Raji (cell line): ENCODE results near the gene PFKFB3.

Experiments used
- POLR2A ChIP-seq: IDR thresholded peaks from 2 replicates; pipeline ENCODE4 v1.6.1; 2011; ENCODE audit warnings: low read depth, low read length, control low read depth; ENCODE audit not compliant: insufficient read depth

Gene PFKFB3

DNA sequence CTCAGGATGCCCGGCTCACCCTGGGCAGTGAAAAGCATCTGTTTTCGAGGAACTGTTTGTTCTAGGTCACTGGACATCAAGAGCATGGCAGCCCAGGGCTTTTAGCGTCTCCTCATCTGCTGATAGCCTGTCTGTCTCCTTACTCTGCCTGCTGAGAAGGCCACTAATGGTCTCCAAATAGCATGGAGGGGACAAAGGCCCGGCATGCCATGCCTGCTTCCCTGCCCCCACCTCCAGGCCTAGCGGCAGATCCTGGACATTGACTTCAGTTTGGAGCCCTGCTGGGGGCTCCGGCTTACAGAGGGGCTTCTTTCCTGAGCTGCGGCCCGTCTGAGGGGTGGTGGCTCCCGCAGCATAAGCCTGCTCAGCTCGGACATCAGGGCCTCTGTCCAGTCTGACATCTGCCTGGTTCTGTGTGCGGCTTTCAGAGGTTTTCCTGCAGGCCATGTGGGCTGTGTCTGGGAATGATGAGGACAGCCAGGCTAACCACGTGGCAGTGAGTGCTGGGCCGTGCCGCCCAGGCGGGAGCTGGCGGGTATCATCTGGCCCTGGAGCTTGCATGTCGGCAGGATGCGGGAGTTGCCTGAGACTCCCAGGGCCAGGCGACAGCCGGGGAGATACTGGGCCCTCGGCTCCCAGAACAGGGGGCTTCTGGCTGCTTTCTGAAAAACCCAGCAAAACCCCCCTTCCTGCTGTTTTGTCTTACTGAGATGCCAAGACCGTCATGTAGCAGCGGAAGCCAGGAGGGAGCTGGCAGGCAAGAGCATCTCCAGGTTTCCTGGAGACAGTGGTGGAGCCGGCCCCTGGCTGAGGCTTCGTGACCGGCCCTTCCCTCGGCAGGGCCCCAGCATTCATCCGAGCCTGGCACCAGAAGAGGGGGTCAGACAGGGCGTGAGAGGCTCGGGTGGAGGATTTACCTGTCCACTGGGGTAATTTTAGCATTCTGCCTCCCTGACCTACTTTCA is 9.2 kb downstream of the PFKFB3 start:
- no peak for TF ChIP-seq POLR2A

DNA sequence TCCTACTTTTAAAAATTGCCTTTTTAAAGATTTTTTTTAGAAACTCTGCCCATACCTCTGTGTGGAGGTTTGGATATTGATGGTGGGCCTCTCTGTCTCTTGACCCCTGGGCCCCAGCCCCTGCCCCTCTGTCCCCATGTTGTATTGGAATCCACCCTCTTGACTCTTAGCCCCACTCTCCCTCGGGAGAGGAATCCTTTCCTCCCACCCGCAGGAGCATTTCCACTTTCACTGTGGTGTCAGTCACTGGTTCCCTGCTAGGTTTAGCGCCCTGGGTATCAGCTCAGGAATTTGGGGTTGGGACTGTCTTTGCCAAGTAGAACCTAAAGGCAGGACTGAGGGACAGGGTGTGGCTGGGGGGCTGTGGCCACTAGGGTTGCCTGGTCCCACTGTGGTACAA is 10.1 kb downstream of the PFKFB3 start:
- TF ChIP-seq POLR2A, result no peak

DNA sequence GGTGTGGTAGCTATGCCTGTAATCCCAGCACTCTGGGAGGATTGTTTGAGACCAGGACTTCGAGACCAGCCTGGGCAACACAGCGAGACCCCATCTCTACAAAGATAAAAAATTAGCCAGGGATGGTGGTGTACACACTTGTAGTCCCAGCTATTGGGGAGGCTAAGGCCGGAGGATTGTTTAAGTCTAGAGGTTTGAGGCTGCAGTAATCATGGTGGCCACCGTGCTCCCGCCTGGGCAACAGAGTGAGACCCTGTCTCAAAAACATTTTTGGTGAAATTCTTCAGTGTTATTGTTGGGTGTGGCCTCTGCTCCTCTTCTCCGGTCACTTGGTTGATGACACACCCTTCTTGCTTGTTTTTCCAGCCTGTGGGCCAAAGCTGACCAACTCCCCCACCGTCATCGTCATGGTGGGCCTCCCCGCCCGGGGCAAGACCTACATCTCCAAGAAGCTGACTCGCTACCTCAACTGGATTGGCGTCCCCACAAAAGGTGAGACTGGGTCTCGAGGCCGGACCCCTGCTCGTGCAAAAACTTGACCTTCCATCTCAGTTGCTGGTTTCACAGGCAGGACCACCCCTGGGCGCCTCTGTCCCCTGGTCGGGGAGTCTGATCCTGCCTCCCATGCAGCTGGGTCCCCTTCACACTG is 10.6 kb downstream of the PFKFB3 start:
- TF ChIP-seq POLR2A, result no peak

DNA sequence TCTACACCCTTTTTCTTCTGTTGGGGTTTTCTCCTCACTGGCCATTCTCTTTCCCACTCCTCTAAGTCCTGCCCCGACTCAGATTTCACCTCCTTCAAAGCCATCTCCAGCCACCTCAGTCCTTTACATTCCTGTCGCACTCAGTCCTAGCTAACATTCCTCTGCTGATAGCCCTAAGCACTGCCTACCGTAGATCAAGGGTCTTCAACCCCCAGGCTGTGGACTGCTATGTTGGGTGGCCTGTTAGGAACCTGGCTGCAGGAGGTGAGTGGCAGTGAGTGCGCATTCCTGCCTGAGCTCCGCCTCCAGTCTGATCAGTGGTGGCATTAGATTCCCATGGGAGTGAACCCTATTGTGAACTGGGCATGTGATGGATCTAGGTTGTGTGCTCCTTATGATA is 11.2 kb downstream of the PFKFB3 start:
- no peak for TF ChIP-seq POLR2A

DNA sequence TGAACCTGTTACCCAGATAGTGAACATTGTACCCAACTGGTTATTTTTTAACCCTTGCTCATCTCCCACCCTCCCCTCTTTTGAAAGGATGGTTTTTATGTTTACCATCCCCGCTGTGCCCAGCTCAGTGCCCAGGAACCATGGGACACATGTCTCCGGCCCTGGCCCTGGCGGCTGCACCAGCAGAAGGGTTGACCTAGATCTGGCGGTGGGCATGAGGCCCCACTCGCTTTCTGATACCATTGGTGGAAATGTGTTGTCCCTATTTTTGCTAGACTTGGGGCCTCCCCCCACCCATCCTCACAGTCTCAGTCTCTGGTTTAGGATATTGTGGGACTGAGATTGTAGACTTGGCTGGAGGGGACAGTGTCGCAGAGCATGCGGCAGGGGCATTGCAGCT is 11.9 kb downstream of the PFKFB3 start:
- no peak for TF ChIP-seq POLR2A

DNA sequence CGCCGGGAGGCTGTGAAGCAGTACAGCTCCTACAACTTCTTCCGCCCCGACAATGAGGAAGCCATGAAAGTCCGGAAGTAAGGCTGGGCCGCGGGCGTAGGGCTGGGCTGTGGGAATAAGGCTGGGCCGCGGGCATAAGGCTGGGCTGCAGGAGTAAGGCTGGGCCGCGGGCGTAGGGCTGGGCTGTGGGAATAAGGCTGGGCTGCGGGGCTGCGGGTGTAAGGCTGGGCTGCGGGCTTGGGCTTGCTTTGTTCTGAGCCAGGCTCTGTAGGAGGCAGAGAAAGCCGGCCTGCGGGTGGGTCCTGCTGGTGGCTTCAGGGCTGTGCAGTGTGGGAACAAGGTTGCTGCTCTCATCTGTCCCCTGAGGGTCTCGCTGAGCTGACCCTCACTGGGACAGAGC is 12.5 kb downstream of the PFKFB3 start:
- TF ChIP-seq POLR2A, result no peak

DNA sequence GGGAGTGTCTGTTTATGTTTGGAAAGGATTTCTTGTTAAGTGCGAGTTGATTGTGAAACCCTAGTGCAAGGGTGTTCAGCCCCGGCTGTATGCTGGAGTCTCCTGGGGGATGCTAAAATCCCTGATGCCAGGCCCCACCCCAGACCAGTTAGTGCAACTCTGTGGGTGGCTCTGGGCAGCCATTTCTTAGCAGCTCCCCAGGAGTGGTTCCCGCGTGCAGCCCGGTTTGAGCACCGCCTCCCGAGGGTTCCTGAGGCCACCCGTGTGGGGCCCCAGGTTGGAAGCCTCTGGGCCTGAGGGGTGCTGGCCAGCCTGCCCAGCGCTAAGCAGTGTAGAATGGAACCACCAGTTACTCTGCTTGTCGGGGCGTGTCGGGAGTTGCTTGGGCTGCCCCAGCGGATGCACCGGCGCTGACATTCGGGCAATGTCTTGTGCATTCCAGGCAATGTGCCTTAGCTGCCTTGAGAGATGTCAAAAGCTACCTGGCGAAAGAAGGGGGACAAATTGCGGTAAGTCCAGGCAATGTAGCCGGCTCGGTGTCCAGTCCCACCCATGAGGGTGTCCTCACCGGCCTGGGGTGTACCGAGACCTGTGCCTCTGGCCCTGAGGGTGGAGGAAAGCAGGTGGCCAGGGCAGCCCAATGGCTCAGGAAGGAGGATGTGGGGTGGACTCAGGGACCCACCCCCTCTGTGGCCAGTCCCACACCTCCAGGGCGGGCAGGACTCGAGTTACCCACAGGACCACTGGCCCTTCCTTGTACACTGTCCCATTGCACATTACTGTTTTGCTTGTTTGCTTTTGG is 13.2 kb downstream of the PFKFB3 start:
- TF ChIP-seq POLR2A, result no peak

DNA sequence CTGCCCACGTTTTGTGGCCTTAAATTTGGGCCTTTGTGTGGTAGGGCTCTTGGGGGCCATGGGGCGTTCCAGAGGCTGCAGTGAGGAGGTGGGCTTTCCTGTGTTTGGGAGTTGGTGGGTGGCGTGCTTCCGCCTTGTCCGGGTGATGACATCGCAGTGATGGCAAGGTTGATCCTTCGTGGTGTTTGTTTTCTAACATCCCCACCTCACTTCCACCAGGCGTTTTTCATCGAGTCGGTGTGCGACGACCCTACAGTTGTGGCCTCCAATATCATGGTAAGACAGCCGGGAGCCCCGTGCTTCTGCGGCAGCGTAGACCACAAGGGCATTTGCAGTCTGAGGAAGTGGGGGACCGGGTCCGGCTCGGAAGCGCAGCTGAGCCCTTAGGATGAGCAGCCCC is 14.2 kb downstream of the PFKFB3 start:
- no peak for TF ChIP-seq POLR2A

DNA sequence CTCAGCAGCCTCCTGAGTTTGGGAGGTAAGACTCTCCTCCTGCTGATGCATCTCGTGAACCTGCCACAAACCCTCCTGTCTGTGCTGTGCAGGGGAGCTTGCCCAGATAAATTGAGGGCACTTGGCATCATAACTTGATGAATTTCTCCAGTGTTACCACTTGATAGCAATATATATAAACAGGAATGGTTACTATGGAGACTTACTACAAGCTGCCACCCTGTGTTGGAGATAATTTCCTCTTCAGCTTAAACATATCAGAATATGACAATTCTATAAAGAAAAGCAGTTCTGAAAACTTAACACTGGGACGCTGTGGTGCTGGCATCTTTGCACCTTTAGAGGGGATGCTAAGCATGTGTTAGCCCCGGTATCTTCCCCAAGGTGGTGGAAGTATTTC is 14.9 kb downstream of the PFKFB3 start:
- no peak for TF ChIP-seq POLR2A

DNA sequence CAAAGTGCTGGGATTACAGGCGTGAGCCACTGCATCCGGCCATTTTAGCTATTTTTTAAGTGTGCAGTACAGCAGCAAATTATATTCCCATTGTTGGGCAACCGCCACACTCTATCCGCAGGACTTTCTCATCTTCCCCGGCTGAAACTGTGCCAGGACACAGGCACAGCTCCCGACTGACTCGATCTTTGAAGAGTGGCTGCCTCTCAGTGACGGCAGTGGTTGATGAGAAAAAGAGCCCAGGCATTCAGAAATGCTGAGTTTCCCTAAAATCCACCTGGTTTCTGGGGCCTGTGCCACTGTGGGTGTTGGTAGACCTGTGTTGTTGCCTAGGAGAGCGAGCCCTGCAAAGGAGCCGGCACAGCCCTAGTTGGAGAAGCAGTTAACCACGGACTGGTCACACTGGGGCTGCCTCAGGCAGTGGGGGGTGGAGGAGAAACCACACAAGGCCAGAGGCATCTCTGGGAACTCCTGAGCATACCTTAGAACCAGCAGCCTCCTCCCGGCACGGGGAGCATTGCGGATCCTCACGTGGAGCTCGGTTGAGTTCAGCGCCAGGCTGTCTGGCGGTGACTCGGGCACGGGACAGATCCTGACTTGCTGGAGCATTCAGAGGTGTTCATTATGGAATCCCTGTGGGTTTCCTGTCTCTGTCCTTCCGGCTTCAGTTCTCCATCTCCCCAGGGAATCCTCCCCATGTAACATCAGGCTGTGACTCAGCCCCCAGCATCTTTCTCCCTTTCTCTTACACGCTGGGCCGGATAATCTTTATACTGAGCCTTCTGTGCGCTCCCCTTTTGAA is 16.2 kb downstream of the PFKFB3 start:
- TF ChIP-seq POLR2A, result no peak

DNA sequence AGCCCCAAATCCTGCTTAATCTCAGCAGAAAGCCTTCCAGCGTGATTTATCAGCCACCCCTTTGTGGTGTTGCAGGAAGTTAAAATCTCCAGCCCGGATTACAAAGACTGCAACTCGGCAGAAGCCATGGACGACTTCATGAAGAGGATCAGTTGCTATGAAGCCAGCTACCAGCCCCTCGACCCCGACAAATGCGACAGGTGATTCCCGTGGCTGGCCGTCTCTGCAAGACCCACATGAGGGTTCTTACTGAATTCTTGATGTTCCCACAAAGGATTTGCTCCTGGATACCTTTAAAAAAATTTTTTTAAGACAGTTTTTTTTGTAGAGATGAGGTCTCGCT is 16.7 kb downstream of the PFKFB3 start:
- no peak for TF ChIP-seq POLR2A

DNA sequence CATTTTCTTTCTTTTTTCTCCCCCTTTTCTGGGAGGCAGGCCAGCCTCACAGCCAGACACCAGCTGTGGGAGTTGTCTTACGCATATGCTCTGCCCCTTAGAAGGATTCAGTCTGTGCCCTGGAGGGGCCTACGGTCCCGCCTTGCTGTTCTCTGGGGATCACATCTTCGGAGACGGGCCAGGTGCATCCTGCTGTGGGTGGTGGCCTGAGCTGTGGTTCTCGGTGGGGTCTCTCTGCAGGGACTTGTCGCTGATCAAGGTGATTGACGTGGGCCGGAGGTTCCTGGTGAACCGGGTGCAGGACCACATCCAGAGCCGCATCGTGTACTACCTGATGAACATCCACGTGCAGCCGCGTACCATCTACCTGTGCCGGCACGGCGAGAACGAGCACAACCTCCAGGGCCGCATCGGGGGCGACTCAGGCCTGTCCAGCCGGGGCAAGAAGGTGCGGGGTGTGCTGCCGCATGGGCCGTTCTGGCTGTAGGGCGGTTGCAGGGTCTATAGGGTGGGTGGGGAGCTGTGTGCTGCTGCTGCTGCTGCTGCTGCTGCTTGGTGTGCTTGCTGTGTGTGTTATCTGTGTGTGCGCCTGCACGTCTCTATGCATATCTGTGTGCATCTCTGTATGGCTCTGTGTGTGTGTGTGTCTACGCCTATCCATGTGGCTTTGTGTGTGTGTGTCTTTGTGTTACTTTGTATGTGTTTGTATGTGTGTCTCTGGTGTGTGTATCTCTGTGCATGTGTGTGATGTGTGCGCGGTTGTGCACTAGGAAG is 17.9 kb downstream of the PFKFB3 start:
- TF ChIP-seq POLR2A, result no peak

DNA sequence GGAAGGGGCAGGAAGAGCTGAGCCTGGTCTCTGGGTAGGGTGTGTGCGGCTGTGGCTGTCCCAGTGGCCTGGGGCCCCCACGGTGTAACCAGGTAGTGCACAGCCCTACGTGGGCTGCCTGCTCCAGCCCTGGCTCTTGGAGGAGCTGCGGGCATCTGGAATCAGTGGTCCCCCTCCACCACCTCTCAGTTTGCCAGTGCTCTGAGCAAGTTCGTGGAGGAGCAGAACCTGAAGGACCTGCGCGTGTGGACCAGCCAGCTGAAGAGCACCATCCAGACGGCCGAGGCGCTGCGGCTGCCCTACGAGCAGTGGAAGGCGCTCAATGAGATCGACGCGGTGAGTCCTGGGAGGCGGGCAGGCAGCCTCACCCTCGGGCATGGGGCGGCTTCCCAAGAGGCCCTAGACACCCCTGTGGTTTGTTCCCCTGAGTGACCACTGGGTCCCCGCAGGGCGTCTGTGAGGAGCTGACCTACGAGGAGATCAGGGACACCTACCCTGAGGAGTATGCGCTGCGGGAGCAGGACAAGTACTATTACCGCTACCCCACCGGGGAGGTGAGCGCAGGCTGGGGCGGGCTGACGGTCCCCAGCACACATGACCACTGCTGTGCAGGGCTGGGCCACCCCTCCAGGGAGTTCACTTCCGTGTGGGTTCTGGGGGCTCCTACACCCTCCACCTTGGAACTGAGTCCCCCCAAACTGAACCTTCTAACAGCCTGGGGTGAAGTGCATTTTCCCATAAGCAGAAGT is 18.6 kb downstream of the PFKFB3 start:
- no peak for TF ChIP-seq POLR2A
